UCSD-AML1 (cell line): ENCODE results near the gene MUC13.

ENCODE experiments used
- DNase-seq: peaks from one replicate; lab custom pipeline; 2025; ENCODE audit not compliant: unreplicated experiment; lab: John Stamatoyannopoulos, UW

MUC13 gene

DNA sequence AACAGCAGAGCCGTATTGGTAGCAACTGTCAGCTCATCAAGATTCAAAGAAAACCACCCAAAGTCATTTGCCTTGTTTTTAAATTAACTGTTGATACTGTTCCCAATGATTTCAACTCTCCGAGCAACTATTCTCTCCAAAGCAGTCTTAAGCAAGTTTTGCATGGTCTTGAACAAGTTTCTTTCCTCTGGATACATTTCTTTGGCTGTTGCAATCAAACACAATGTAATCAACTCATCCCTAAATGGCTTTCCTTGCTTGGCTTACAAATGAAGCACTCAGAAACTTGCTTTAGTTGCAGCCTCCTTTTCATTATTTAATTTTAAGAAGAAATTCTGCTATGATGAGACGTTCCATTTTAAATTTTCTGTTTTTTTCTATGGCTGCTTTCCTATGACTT lies 15.5 kb upstream of the MUC13 start:
- no peak for DNase-seq

- no peak for DNase-seq
Observed at GRCh38 chr3:124942613-124943012, 8.1 kb upstream of the MUC13 start.

DNA sequence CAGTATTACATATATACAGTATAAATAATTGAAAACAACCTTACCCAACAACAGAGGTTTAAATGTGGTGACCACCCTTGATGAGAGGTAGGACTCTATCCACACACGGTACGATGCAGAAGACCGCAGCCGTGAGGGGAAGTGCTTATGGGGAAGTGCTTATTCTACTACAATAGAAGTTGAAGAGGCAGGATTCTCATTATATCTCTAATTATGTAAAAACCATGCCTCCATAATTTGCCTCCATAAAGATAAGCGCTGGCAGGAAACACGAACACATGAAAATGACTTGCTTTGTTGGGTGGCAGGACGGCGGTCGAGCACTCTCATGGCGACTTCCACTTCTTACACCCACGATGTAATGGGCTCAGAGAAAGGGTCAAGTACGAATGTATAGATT lies 7.2 kb upstream of the MUC13 start:
- no peak for DNase-seq

- no peak for DNase-seq
Observed at GRCh38 chr3:124939661-124940060, 5.1 kb upstream of the MUC13 start.

- DNase-seq: no peak
Observed at GRCh38 chr3:124938896-124939295, 4.3 kb upstream of the MUC13 start.

- DNase-seq: no peak
Observed at GRCh38 chr3:124937049-124937448, 2.5 kb upstream of the MUC13 start.

GRCh38 chr3:124935794-124936542 lies 1.4 kb upstream of the MUC13 start:
- no peak for DNase-seq

DNA sequence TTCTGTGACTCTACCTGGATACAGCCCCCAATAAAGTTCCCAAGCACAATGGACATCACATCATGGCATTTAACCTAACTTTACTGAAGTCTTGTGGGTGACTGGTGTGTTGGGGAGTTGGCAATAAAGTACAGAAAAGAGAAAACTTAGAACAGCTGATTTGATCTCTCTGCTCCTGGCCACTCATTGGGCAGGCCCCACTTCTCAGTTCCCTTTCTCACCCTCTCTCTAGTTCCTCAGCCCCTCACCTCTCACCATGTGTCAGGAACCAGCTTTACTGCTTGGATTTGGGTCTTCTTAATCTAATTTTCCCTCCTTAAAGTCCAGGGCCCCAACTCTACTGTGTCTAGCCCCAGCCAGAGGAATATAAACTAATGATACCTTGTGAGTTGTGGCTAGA lies 713 bp upstream of the MUC13 start:
- DNase-seq: no peak

DNA sequence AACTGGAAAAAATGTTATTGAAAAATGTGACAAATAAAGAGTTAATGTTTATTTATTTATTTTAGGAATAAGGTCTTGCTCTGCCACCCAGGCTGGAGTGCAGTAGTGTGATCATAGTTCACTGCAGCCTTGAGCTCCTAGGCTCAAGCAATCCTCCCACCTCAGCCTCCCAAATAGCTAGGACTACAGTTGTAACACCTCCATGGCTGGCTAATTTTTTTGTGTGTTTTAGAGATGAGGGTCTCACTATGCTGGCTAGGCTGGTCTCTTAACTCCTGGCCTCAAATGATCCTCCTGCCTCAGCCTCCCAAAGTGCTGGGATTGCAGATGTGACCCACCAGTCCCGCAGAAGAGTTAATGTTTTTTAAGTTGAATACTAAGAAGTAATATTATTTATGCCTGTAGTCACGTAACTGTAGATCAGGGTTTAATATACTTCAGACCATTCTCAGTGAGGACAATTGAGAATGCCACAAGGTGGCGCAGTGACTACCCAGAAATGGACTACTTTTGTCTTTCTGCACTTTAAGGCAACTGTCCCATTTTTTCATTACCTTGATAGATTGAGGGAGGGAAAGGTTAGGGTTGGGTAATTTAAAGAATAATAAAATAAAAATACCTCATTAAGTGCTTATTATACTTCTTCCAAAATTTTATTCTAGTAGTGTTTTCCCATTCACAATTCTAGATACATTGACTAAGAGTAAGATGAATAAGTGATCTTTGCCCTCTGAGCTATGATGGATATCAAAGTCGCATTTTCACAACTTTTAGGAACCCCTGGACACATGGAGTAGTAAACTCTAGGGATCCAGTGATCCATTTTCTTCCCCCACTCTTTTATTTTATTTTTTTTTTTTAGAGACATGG lies 6.0 kb downstream of the MUC13 start:
- peak; percentile 36 for DNase-seq

DNA sequence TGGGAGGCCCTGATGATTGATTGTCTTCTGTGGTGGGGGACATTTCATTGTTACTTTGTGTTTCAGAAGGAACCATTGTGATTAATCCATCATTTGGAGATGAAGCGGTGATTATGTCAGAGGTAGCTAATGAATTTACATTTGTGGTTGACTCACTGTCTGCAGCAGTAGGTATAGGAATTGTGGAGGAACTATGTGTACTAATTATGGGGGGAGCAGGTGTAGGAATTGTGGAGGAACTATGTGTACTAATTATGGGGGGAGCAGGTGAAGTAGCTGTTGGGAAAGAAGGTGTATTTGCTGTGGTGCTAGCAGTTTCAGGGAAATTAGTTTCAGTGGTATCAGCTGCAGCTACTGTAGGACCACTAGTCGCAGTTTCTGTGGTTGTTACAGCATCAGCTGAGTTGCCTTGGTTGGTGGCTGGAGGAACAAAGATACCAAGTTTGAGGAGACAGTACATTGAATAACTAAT lies 6.9 kb downstream of the MUC13 start:
- no peak for DNase-seq

GRCh38 chr3:124926426-124927101 lies 8.0 kb downstream of the MUC13 start:
- DNase-seq: no peak

GRCh38 chr3:124924741-124925140 lies 9.8 kb downstream of the MUC13 start:
- DNase-seq: no peak

GRCh38 chr3:124923833-124924232 lies 10.7 kb downstream of the MUC13 start:
- no peak for DNase-seq

DNA sequence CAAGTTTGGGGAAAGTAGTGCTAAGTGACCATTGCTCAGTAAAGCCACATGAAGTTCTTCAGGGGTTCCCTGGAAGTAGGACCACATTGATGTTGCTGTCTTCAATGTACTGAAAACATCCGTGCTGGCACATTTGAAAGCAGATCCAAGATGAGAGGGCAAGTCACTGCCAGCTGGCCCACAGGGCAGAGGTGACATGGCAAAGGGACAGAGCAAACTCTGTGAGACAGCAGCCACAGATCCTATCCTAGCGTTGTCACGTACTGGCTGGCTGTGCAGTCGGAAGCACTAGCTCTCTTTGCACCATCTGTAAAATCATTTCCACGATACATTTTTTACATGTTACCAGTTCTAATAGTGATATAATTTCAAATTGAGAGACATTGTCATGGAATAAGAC lies 13.8 kb downstream of the MUC13 start:
- no peak for DNase-seq

GRCh38 chr3:124919756-124920155 lies 14.8 kb downstream of the MUC13 start:
- no peak for DNase-seq

DNA sequence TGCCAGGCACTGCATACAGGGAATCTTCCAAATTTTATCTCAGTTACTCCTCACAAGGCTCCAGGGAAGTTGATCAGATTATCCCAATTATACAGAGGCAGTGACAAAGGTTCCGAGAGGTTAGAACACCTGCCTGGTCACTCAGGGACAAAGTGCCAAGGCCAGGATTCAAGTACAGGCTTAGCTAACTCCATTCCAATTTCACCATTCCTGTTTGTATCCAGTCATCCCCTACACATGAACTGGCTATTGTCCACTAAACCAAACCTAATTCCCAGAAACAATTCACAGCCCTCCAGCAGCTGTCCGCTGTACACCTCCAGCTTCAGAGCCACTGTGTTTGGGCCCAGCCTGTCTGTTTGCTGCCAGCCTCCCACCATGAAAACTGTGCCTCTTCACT lies 16.0 kb downstream of the MUC13 start:
- DNase-seq: no peak

DNA sequence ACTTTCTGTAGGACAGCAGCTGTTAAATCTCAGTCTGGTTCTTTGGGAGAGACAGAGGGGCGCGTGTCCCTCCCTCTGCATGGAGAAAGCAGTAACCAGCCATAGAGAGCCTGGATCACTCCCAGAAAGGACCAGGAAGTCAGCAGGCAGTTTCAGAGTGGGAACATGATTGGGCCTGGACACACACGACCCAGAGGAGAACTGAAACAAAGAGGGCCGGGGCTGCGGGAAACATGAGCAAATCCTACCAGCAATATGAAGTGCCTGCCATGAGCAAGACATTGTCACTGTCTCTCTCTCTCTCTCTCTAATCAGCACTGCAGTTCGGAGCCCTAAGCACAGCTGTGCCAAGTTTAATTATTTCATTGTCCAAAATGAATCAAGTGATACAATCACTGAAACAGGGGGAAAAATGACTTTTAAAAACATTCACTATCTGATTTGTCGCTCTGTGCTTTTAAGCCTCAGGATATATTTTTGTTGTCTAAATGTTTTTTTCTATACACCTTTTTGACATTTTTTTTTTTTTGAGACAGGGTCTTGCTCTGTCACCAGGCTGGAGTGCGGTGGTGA lies 17.6 kb downstream of the MUC13 start:
- no peak for DNase-seq

DNA sequence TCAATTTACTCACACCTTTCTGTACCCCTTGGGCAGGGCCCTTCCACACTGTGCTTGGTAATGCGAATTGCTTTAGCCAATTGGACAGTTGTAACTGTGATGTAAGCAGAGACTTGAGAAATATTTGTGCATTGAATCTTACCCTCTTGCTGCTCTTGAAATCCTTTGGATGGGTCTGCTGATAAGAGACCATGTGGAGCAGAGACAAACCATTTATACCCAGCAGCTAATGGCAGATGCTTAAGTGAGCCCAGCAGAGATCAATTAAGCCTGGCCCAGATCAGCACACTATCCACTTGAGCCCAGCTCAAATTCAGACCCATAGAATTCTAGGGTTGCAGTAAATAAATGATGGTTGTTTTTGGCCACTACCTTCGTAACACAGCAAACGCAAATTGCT lies 19.3 kb downstream of the MUC13 start:
- DNase-seq: no peak

- DNase-seq: no peak
Observed at GRCh38 chr3:124907957-124908356, 26.6 kb downstream of the MUC13 start.

DNA sequence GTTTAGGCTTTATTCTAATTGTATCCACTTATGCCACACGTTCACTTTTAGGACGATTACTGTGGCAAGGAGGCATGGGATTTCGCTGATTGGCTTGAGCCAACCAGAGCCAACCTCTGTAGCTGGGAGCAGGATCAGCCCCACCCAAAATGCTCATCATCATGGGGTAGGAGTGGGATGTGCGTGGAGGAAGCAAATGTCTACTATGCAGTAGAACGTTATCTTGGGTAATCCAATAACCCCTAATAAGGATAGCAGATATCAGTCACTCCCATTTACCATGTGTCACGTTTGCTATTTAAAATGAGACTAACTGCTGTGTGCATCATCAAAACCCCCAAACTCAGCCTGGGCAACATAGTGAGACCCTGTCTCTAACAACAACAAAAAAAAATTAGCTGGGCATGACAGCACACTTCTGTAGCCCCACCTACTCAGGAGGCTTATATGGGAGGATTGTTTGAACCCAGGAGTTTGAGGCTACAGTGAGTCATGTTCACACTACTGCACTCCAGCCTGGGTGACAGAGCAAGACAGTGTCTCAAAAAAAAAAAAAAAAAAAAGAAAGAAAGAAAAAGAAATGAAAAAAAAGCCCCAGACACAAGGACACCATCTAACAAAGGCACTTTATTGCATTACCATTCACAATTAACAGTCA lies 29.6 kb downstream of the MUC13 start:
- DNase-seq: no peak
